HuH-7 (cell line): ENCODE results near the gene DNAAF9.
"Not testable (repeated sequence)": the region's sequence is repeated elsewhere in the genome, so short reads cannot be mapped to it uniquely, and the experiment has no call there.

Experiments used
- DNase-seq: peaks from one replicate; pipeline ENCODE4 v3.0.0; 2011; ENCODE audit warnings: low spot score

Gene DNAAF9

DNA sequence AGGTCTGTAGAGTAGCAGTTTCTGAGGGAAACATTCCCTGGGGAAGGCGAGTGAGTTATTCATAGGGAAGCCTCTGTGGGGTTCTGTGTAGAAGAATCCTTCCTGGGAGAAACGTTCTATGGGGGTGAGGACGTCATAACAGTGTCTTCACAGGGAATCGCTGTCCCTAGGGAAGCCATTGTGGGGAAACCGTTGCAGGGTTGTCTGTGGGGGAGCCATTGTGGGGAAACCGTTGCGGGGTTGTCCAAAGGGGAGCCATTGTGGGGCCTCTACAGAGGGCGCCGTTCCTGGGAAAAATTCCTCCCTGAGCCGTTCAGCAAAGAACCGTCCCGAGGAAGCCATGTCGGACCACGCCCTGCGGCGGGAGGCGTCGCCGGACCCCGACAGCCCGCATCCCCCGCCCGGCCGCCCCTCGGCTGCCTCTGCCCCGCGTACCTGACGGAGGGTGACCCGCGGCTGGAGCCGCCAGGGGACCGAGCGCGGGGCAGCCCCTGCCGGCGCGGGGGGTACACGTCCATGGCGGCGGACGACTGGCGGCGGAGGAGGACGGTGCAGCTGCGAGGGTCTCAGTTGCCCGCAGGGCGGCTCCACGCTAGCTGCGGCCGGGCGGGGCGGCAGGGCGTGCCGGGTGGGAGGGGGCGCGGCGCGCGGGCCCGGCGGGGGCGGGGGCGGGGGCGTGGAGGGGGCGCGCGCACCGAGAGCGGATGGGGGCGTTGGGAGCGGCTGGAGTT lies at the start of gene DNAAF9:
Gene DNAAF9, minus strand, starts transcription at position 630 of the 731 bp plus-strand sequence. Its CDS starts 112 bp downstream, at position 518.
- DNase-seq: peak; percentile 84

DNA sequence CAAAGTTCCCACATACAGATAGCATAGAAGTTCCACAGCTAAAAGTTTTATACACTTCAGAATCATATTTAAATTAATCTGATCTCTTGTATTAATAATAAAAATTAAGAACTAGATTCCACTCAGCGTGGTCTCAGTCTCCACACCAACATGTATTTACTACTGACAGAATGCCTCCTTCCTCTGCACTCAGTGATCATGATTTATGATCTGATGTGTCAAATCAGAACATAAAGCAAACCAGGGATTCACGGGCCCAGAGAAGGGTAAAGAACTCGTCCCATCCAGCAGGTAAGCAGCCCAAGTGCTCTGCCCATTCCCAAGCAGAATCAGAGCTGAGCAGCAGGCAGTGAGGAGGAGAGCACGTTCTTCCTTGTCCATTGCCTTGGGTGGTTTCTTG lies 49.2 kb upstream of the DNAAF9 start:
- no peak for DNase-seq

DNA sequence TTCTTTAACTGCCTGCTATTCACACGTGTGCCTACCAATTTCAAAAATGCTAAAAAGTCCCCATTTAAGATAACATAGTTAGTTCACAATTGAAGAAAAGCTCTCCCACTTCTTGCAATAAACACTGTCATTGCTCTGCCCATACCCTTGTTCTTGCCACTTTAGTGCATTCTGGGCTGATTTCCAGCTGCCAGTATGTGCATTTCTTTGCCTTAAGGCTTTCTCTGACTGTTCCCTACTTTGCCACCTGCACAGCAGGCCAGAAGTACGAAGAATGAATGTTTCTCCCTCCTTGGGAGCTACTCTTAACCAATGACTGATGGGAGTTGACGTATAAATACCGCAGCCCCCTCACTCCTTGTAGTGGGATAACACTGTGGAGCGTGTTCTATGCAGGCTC lies 47.4 kb upstream of the DNAAF9 start:
- no peak for DNase-seq

DNA sequence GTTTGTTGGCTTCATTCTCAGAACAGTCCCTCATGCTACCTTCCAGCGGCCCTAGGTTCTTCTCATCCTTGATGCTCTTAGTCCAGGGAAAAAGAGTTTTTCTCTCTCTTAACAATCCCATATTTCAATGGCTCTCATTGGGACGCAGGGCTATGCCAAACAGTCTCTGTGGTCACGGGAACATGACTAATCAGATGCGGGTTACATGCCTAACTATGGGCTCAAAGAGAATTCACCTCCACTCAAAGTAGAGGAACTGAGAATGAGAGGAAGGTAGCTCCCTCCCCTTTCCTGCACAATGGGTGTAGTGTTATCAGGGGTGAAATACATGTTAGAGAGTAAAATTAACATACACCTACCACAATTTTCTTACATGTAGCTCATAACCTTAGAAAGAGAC lies 45.2 kb upstream of the DNAAF9 start:
- no peak for DNase-seq

DNA sequence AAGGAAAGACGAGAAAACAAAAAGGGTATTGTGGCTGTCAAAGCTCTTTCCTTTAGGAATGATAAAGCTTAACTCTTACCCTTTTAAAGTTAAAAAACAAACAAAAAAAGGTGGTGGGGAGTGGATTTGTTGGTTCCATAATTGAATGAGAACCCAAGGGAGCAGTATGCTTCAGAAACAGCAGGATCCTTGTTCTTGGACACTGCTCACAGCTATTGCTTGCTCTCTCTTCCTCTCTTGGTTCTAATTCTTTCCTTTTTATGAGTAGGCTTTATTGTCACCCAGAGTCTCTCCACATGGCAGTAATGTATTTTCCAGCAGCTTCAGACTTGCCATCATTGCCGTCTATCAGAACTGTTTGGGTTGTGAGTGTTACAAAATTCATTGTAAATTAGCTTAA lies 44.7 kb upstream of the DNAAF9 start:
- DNase-seq: no peak

DNA sequence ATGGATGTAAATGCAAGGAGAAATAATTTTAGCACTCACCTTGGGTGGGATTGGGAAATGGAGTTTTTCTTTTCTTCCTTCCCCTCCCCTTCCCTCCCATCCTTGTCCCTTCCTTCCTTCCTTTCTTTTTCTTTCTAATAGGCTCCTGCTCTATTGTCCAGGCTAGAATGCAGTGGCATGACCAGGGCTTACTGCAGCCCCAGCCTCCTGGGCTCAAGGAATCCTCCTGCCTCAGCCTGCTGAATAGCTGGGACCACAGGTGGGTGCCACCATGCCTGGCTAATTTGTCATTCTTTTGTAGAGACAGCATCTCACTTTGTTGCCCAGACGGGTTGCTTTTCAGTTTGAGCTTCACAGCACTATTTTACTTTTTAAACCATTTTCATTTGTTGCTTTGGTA lies 41.9 kb upstream of the DNAAF9 start:
- DNase-seq: no peak

DNA sequence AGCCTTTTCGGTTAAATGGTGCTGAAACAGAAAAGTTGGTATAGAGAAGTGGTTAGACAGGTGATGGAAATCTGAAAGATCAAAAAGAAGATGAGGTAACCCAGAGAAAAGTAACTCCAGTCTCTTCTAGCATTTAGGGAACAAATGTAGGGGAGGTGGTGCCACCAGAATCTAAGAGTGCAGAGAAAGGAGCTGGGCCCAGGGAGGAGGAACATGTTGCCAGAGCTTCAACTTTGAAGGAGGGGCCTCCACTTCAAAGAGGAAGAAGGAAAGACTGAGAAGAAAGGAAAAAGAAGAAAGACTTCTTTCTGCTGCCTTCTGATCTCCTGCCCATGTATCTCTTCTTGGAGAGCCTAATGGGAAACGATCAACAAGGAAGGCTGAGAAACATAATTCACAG lies 39.9 kb upstream of the DNAAF9 start:
- no peak for DNase-seq

DNA sequence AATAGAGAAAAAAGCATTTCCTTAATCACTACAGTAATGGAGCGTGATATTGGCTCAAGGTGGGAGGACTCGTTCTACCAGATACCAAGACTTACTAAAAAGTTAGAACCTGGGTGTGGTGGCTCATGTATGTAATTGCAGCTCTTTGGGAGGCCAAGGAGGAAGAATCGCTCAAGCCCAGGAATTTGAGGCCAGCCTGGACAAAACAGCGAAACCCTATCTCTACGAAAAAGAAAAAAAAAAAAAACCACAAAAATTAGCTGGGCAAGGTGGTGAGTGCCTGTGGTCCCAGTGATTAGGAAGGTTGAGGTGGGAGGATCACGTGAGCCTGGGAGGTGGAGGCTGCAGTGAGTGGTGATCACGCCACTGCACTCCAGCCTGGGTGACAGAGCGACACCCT lies 39.3 kb upstream of the DNAAF9 start:
- no peak for DNase-seq

DNA sequence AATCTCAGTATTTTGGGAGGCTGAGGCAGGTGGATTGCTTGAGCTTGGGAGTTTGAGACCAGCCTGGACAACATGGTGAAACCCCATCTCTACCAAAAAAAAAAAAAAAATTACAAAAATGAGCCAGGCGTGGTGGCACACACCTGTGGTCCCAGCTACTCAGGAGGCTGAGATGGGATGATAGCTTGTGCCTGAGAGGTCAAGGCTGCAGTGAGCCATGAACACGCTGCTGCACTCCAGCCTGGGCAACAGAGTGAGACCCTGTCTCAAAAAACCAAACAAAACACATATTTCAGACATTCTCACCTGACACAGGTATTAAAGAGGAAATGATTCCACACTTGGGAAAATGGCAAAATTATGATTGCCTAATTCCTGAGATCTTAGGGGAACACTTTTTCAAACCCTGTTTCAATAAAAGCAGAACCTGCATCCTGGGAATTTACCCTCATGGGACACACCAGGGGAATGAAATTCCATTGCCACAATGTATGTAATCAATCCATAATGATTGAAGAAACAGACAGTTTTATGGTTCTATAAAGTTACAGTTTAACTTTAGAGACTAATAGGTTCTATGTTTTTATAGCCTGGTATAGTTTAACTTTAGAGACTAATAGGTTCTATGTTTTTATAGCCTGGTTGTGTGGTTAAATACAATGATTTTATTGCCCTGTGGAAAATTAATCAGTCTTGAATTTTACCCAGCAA lies 29.6 kb upstream of the DNAAF9 start:
- peak; percentile 61 for DNase-seq

DNA sequence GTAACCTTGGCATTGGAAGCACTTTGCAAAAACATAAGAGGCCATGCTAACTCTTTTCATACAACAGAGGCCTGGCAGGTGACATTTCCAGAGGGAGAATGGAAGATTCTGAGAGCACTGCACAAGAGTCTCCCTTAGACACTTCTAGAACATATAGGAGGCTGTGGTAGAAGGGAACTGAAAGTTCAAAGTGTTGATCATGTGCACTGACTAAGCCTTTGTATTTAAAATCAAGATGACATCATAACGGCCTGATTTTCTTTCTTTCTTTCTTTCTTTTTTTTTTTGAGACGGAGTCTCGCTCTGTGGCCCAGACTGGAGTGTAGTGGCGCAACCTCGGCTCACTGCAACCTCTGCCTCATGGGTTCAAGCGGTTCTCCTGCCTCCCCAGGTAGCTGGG lies 26.8 kb upstream of the DNAAF9 start:
- DNase-seq: no peak

DNA sequence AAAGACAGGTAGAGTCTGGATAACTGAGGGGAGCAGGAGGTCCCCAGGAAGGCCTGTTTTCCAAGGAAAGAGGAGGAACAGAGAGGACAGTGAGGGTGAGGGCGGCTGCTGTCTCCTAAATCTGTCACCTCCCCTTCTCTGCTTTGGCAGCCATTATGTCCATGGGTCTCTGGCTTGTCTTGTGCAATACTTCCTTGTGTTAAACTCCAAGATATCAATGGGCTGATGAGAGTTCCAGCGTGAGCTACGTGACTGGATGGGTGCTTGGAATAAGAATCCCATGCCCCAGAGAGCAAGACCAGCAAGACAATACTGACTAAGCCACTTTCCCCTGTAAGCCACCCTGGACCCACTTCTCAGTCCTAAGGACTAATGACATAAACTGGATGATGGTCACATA lies 26.3 kb upstream of the DNAAF9 start:
- no peak for DNase-seq

DNA sequence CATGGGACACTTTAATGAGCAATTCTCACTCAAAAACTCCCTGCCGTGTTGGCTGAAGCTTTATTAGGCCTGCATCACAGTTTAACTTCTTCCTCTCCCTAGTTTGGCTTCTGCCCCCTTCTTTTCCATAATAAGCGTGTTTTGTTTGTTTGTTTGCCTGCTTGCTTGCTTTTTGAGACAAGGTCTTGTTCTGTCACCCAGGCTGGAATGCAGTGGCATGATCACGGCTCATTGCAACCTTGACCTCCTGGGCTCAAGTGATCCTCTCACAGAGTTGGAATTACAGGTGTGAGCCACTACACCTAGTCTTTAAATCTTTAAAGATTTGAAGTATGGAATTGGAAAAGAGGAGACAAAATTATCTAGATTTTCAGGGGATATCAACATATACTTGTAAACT lies 25.4 kb upstream of the DNAAF9 start:
- DNase-seq: no peak

DNA sequence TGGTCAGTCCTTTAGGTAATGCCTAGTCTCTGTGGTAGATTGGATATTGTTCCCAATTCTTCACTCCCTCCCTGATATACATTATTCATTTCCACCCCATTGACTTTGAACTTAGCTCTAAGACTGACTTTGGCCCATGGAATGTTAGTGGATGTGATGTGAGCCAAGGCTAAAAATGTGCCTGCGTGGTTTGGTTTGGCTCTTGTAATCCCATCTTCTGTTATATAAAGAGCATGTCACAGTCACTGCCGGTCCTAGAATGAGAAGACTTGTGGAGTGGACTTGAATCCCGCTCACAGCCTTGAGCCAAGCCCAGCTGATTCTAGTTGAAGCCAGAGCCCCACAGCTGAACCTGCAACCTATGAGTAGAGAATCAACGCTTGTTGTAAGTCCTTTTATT lies 23.6 kb upstream of the DNAAF9 start:
- no peak for DNase-seq

DNA sequence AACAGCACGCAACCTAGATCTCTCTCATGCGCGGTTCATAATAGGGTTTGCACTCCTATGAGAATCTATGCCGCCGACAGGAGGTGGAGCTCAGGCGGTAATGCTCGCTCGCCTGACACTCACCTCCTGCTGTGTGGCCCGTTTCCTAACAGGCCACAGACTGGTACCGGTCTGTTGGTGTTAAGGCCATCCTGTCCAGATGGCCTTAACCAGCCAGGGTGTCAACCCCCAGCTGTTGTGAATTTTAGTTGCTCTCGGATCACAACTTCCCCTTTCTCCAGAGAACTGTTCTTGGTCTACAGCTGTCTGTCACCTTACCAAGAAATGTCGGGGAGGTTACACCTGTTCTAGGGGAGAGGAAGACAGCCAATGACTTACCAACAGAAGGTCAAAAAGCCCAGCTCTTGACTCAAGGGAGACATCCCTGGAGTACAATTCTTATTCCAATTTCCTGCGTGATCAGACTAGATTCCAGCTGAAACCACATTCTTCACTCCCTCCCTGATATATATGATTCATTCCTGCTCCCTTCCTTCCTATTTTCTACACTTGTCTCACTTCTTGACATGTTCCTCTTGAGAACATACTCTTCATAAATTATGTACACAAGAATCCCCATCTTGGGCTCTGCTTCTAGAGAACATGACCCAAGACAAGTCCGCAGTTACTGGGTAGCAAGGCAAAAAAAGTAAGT lies 23.1 kb upstream of the DNAAF9 start:
- DNase-seq: no peak

DNA sequence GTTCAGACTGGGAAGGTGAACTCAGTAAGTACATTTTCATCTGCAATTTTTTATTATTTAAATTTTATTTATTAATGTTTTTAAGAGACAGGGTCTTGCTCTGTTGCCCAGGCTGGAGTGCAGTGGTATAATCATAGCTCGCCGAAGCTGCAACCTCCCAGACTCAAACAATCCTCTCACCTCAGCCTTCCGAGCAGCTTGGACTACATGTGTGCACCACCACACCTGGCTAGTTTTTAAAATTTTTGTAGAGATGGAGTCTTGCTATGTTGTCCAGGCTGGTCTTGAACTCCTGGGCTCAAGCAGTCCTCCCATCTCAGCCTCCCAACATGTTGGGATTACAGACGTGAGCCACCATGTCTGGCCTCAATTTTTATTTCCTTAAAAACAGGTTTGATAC lies 19.3 kb upstream of the DNAAF9 start:
- not testable (repeated sequence) for DNase-seq

DNA sequence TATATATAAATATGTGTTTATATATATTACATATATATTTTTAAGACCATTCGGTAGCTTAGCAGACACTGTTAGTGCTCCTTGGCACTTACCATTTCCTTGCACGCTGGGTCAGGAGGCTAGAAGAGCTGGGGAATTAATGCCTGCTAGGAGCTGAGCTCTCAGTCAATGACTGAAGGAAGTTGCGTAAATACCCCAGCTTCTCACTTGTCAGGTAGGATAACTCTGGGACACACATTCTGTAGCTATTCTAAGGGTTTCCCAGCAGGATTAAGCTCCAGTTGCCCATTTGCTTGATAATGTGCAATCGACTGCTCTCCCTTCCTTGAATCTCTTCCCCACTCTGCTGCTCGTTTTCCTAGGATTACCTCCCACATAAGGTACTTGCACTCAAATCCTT lies 15.7 kb upstream of the DNAAF9 start:
- DNase-seq: no peak

DNA sequence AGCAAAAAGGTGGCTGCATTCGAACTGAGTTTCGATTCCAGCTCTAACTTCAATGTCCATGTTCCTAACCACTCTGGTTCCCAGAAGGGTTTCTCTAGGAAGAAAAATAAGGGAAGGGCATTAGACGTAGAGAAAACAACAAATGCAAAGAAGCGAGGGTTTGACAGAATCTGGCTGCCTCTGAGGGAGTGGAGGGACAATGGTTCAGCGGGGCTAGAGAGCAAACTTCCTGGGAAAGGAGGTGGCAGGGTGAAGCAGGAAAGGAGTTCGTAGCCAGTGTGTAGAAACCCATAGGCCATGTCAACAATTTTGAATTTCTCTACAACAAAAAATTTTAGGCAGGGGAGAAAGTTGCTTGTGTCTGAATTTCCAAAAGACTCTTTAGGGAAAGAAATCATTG lies 14.5 kb upstream of the DNAAF9 start:
- no peak for DNase-seq

DNA sequence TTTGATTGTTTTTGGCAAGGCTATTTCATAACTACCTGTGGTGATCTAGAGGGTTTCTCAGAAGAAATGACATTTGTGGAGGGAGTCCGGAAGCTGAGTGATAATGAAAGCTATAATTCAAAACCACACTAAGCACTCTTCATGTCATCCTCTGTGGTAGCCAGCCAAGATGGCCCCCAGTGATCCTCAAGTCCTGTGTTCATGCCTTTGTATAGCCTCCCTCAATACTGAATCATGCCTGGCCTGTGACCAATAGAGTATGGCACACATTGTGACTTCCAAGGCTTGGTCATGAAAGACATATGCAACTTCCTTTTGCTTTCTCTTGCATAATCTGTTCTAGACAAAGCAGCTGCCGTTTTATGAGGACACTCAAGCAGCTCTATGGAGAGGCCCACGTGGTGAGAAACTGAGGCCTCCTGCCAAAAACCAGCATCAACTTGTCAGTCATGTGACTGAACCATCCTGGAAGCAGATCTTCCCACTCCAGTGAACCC lies 12.8 kb upstream of the DNAAF9 start:
- no peak for DNase-seq

DNA sequence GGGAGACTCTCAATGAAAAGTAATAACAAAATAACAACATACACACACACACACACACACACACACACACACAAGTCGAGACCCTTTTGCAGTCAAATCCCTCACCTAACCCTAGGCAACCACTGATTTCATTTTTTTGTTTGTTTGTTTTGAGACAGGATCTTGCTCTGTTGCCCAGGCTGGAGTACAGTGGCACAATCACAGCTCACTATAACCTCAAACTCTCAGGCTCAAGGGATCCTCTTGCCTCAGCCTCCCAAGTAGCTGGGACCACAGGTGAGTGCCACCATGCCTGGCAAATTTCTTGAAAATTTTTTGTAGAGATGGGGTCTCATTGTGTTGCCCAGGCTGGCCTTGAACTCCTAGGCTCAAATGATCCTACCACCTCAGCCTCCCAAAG lies 10.7 kb upstream of the DNAAF9 start:
- DNase-seq: not testable (repeated sequence)

DNA sequence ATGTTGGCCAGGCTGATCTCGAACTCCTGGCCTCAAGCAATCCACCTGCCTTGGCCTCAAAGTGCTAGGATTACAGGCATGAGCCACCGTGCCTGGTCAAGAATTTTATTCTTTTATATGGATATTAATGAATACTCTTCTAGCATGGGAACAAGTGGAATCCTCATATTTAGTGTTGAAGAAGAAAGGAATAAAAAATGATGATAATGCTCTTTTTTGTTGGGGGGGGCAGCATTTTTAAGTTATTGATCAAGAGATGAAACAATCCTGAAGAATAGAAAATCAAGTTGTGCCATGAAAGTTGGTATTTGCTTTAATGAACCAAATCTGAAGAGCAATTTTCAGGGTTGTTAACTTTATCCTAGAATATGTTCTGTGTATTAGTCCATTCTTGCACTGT lies 6.7 kb upstream of the DNAAF9 start:
- no peak for DNase-seq

DNA sequence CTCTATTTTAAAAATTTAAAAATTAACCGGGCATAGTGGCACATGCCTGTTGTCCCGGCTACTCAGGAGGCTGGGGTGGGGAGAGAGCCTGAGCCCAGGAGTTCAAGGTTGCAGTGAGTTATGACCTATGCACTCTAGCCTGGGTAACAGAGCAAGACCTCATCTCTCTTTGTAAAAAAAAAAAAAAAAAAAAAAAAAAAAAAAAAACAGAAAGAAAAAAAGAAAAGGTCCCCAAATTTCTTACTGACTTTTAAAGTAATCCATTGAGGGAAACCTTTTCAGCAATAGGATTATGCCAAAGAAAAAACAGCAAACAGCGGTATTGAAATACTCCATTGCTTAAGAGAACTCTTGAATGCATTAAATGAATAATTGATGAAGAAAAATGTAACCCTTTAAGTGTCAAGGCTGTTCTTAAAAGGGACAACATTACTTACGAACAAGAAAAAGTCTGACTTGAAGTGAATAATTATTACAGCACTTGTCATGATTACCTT lies 6.0 kb upstream of the DNAAF9 start:
- no peak for DNase-seq

DNA sequence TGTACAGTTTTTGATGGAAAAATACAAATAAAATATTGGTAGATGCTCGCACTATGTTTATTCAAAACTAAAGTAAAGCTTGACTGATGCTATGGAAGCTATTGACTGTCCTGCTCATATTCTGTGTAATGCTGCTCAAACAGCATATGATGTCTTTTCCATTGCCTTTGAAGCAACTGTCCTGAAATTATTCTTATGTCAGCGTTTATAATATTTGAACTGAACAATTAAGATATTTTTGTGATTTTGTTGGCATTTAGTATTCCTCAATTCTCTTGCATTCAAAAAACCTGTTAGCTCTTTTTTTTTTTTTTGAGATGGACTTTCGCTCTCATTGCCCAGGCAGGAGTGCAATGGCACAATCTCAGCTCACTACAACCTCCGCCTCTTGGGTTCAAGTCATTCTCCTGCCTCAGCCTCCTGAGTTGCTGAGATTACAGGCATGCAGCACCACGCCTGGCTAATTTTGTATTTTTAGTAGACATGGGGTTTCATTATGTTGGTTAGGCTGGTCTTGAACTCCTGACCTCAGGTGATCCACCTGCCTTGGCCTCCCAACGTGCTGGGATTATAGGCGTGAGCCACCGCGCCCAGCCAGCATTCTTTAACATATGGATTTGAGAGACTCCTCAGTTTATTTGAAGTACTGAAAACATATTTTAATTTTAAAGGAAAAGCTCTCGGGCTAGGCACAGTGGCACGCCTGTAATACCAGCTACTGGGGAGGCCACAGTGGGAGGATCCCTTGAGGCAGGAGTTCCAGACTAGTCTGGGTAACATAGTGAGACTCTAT lies 5.3 kb upstream of the DNAAF9 start:
- DNase-seq: no peak
